ENCODE data around the gene PPP2R5E. TPM values are rescaled to one million over a fixed set of nuclear protein-coding genes. Genes with fewer than 3 reads are reported as not detected.

PPP2R5E gene
- total and polyA plus RNA-seq, 9 donors, result 9.3 to 44.1 (median 35.5) TPM

GRCh38 chr14:63435204-63435603 lies 108.0 kb downstream of the PPP2R5E start:
- TF ChIP-seq POLR2A (IDR thresholded peaks at IDR 0.05), result no peak
- TF ChIP-seq, protein P1, sequence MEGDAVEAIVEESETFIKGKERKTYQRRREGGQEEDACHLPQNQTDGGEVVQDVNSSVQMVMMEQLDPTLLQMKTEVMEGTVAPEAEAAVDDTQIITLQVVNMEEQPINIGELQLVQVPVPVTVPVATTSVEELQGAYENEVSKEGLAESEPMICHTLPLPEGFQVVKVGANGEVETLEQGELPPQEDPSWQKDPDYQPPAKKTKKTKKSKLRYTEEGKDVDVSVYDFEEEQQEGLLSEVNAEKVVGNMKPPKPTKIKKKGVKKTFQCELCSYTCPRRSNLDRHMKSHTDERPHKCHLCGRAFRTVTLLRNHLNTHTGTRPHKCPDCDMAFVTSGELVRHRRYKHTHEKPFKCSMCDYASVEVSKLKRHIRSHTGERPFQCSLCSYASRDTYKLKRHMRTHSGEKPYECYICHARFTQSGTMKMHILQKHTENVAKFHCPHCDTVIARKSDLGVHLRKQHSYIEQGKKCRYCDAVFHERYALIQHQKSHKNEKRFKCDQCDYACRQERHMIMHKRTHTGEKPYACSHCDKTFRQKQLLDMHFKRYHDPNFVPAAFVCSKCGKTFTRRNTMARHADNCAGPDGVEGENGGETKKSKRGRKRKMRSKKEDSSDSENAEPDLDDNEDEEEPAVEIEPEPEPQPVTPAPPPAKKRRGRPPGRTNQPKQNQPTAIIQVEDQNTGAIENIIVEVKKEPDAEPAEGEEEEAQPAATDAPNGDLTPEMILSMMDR (IDR thresholded peaks at IDR 0.05), result no peak
- no peak for TF ChIP-seq EP300 (IDR thresholded peaks at IDR 0.05)
- H3K4me1 ChIP-seq (ENCODE audit: insufficient read depth), result peaks cover 20% of the 10 kb centered on the region
- intact Hi-C loops (cut with DNase I), result no loop called here

DNA sequence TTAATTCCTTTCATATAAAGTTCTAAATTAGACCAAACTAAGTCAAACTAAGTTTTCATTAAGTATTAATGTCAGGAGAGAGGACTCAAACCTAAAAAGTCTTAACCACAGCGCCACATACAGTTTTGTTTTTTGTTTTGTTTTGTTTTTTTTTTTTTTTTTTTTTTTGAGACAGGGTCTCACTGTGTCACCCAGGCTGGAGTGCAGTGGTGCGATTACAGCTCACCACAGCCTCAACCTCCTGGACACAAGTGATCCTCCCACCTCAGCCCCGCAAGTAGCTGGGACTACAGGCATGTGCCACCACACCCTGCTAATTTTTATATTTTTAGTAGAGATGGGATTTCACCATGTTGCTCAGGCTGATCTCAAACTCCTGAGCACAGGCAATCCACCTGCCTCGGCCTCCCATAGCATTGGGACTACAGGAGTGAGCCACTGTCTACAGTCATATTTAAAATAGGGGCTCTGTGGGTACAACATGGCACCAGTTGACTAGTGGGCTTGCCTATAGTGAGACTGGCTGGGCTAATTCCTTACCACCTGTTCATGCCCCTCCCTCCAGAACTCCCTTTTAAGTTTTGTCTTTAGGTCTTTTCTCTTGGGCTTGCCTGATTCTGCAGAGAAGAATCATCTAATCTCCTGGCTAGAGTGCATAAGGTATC lies 110.2 kb downstream of the PPP2R5E start:
- TF ChIP-seq, protein P1 (IDR thresholded peaks at IDR 0.05), result no peak
- TF ChIP-seq EP300 (IDR thresholded peaks at IDR 0.05) (no peak), POLR2A (IDR thresholded peaks at IDR 0.05) (no peak)
- no peak overlapping the region for H3K4me3 ChIP-seq
- DNase-seq, result no peak
- H3K4me1 ChIP-seq (ENCODE audit: insufficient read depth), result peaks cover 12% of the 10 kb centered on the region
- intact Hi-C loops (cut with DNase I), result no loop called here
- no peaks in the 10 kb centered on the region for H3K9me3 ChIP-seq
- no peak overlapping the region for H3K27ac ChIP-seq
- no peaks in the 10 kb centered on the region for H3K36me3 ChIP-seq
- H3K27me3 ChIP-seq, result no peaks in the 10 kb centered on the region
- WGBS, 3 donors, result 95 to 98% (median 95%) methylated on average over 4 of the region's 4 CpGs

More at GRCh38 chr14:63435204-63435603, 108.0 kb downstream of the PPP2R5E start:
- Histone ChIP-seq H3K27me3 (no peaks in the 10 kb centered on the region), H3K9me3 (no peaks in the 10 kb centered on the region), H3K36me3 (no peaks in the 10 kb centered on the region), H3K27ac (peak overlapping the region in 1 of 2 donors; percentile 64), H3K4me3 (no peak overlapping the region)
- WGBS, 3 donors, result 58 to 63% (median 58%) methylated on average over 2 of the region's 2 CpGs
- DNase-seq, result no peak

DNA sequence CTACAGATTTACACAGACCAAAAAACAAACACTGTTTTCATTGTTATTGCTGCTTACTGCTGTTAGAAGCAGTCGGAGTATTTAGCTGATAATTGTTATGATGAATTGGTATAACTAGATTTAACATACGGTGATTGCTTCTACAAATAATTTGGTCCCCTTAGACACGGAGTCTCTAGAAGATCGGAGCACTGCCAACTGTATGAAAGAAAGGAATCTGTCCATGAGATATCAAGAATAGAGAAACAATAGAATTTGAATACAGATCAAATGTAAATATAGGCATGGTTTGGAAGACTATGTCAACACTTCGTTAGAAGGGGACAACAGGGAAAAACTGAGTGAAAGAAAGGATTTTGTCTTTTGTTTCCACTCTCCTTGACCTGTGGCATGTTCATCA lies 110.9 kb downstream of the PPP2R5E start:
- WGBS, 3 donors, result 27 to 58% (median 40%) methylated on average over 5 of the region's 5 CpGs
- H3K9me3 ChIP-seq, result no peaks in the 10 kb centered on the region
- no peak for DNase-seq
- H3K4me1 ChIP-seq (ENCODE audit: insufficient read depth), result peaks cover 10% of the 10 kb centered on the region
- no peak overlapping the region for H3K4me3 ChIP-seq
- no peaks in the 10 kb centered on the region for H3K36me3 ChIP-seq
- intact Hi-C loops (cut with DNase I), result no loop called here
- H3K27me3 ChIP-seq, result no peaks in the 10 kb centered on the region
- TF ChIP-seq EP300 (IDR thresholded peaks at IDR 0.05) (no peak), POLR2A (IDR thresholded peaks at IDR 0.05) (no peak)
- no peak overlapping the region for H3K27ac ChIP-seq

- H3K4me1 ChIP-seq (ENCODE audit: insufficient read depth), result peaks cover 5% of the 10 kb centered on the region
These were observed 111.7 kb downstream of the PPP2R5E start for GRCh38 chr14:63431466-63431865.

GRCh38 chr14:63428486-63428885 lies 114.7 kb downstream of the PPP2R5E start:
- Histone ChIP-seq H3K36me3 (no peaks in the 10 kb centered on the region), H3K4me3 (no peak overlapping the region), H3K27me3 (no peaks in the 10 kb centered on the region), H3K27ac (no peak overlapping the region), H3K9me3 (no peaks in the 10 kb centered on the region), H3K4me1 (ENCODE audit: insufficient read depth) (peaks cover 3% of the 10 kb centered on the region)
- TF ChIP-seq POLR2A (IDR thresholded peaks at IDR 0.05) (no peak), EP300 (IDR thresholded peaks at IDR 0.05) (no peak)
- TF ChIP-seq, protein P1 (IDR thresholded peaks at IDR 0.05), result no peak
- DNase-seq, result no peak
- intact Hi-C loops (cut with DNase I), result no loop called here
- WGBS, 3 donors, result 41 to 89% (median 63%) methylated on average over 1 of the region's 1 CpG

More at GRCh38 chr14:63431466-63431865, 111.7 kb downstream of the PPP2R5E start:
- Histone ChIP-seq H3K9me3 (no peaks in the 10 kb centered on the region), H3K36me3 (no peaks in the 10 kb centered on the region), H3K27me3 (no peaks in the 10 kb centered on the region), H3K27ac (no peak overlapping the region), H3K4me3 (no peak overlapping the region)
- intact Hi-C loops (cut with DNase I), result no loop called here
- TF ChIP-seq, protein P1 (IDR thresholded peaks at IDR 0.05), result no peak
- DNase-seq, result no peak
- WGBS, 3 donors, result 95% methylated on average over 3 of the region's 3 CpGs

Measured in ovary (tissue), 9 donors.